B cell (primary cell): Measurements from ENCODE around the gene IQCM. TPM values are rescaled to one million over a fixed set of nuclear protein-coding genes. Genes with fewer than 3 reads are reported as not detected.

Experiments
- ATAC-seq: fragments of 200-7000 bp; cut with Tn5 transposase; one replicate; pipeline ENCODE4 v1.10.0; 2021; ENCODE audit warnings: low read depth, mild to moderate bottlenecking, moderate number of reproducible peaks, moderate library complexity
- CTCF ChIA-PET: fragments of 350-600 bp; sonication (Branson Sonifier 250); formaldehyde crosslinking; loops from one replicate; lab custom pipeline; 2021; ENCODE audit warnings: antibody characterized with exemption, inconsistent platforms; lab: Charles Lee
- POLR2A ChIA-PET: fragments of 350-600 bp; sonication (Branson Sonifier 250); formaldehyde crosslinking; loops from one replicate; lab custom pipeline; 2021; ENCODE audit warnings: antibody characterized with exemption; lab: Charles Lee
- DNase-seq: peaks from one replicate; pipeline ENCODE4 v3.0.0; 2013
- H2AFZ ChIP-seq: 2 replicates; pipeline ENCODE4 v1.6.1; 2012; ENCODE audit warnings: mild to moderate bottlenecking, low read depth, low read length; ENCODE audit not compliant: insufficient read depth, poor library complexity, severe bottlenecking
- H3K27ac ChIP-seq, 2 donors: 1 replicate in 1 of 2; 2 replicates in 1 of 2; pipeline ENCODE4 v1.5.1; 2012 to 2013; ENCODE audit warnings: low read length in 2 of 2, mild to moderate bottlenecking in 2 of 2, moderate library complexity in 1 of 2
- H3K27me3 ChIP-seq, 4 experiments: fragments of 200-600 bp in 1 of 4; sonication (generic) in 1 of 4; replicated peaks in 1 of 4; 1 replicate in 2 of 4; 2 replicates in 2 of 4; pipeline versions ENCODE4 v1.6.1 to v1.7.0; 2013 to 2016; ENCODE audit warnings: low read length in 3 of 4, mild to moderate bottlenecking in 2 of 4, mixed read lengths in 1 of 4, moderate library complexity in 1 of 4; ENCODE audit not compliant: insufficient read depth in 4 of 4, control insufficient read depth in 3 of 4; ENCODE audit errors: control extremely low read depth in 1 of 4
- H3K36me3 ChIP-seq, 2 experiments: replicated peaks in 1 of 2; 1 replicate in 1 of 2; 2 replicates in 1 of 2; pipeline versions ENCODE4 v1.6.1 to v1.7.1; 2013; ENCODE audit warnings: low read length in 1 of 2; ENCODE audit not compliant: insufficient read depth in 2 of 2, control insufficient read depth in 1 of 2; ENCODE audit errors: control extremely low read depth in 1 of 2, extremely low read depth in 1 of 2
- H3K4me1 ChIP-seq, 2 donors: fragments of 200-600 bp in 1 of 2; sonication (generic) in 1 of 2; 1 replicate in 1 of 2; 2 replicates in 1 of 2; pipeline versions ENCODE4 v1.5.1 to v1.6.1; 2013 to 2017; ENCODE audit warnings: low read length in 2 of 2; ENCODE audit not compliant: control insufficient read depth in 2 of 2, insufficient read depth in 2 of 2
- H3K4me2 ChIP-seq: replicated peaks from 2 replicates; pipeline ENCODE3; 2012; ENCODE audit warnings: mild to moderate bottlenecking, low read depth, low read length; ENCODE audit not compliant: poor library complexity, severe bottlenecking
- H3K4me3 ChIP-seq, 5 experiments: fragments of 200-600 bp in 1 of 5; sonication (generic) in 1 of 5; 1 replicate in 3 of 5; 2 replicates in 2 of 5; pipeline versions ENCODE4 v1.5.1 to v1.7.0; 2011 to 2016; ENCODE audit warnings: low read length in 4 of 5, mild to moderate bottlenecking in 4 of 5, low read depth in 2 of 5, control low read depth in 1 of 5, moderate library complexity in 1 of 5; ENCODE audit not compliant: insufficient read depth in 1 of 5; ENCODE audit errors: control extremely low read depth in 1 of 5, extremely low read depth in 1 of 5
- H3K79me2 ChIP-seq: fragments of 200-600 bp; sonication (generic); one replicate; pipeline ENCODE4 v1.6.0; 2016; ENCODE audit warnings: low read length; ENCODE audit not compliant: control insufficient read depth, insufficient read depth
- H3K9ac ChIP-seq: fragments of 200-600 bp; sonication (generic); 2 replicates; pipeline ENCODE4 v1.6.1; 2017; ENCODE audit warnings: mild to moderate bottlenecking, low read length, moderate library complexity
- H3K9me3 ChIP-seq, 3 donors: one replicate each; pipeline versions ENCODE4 v1.6.1 to v1.7.1; 2013; ENCODE audit warnings: low read length in 2 of 3; ENCODE audit not compliant: control insufficient read depth in 2 of 3, insufficient read depth in 1 of 3; ENCODE audit errors: control extremely low read depth in 1 of 3
- H4K20me1 ChIP-seq: 2 replicates; pipeline ENCODE4 v1.6.0; 2012; ENCODE audit warnings: mild to moderate bottlenecking, low read length; ENCODE audit not compliant: insufficient read depth, control insufficient read depth, poor library complexity, severe bottlenecking
- H3K27ac Mint-ChIP-seq: one replicate; pipeline ENCODE4 v1.8.0; 2021; ENCODE audit warnings: mixed read lengths
- H3K27me3 Mint-ChIP-seq: one replicate; pipeline ENCODE4 v1.8.0; 2021; ENCODE audit warnings: mixed read lengths
- H3K4me1 Mint-ChIP-seq: one replicate; pipeline ENCODE4 v1.8.0; 2021; ENCODE audit warnings: mixed read lengths
- H3K4me3 Mint-ChIP-seq: one replicate; pipeline ENCODE4 v1.8.0; 2021; ENCODE audit warnings: mixed read lengths
- H3K9me3 Mint-ChIP-seq: one replicate; pipeline ENCODE4 v1.8.0; 2022; ENCODE audit warnings: mixed read lengths; ENCODE audit not compliant: insufficient read depth
- CTCF ChIP-seq: fragments of 200-600 bp; IDR thresholded peaks from one replicate; pipeline ENCODE4 v1.8.0; 2022; ENCODE audit warnings: antibody characterized with exemption, mild to moderate bottlenecking
- EZH2 ChIP-seq: IDR thresholded peaks from 2 replicates; pipeline ENCODE4 v1.6.1; 2012; ENCODE audit warnings: borderline replicate concordance, low read depth, mild to moderate bottlenecking, moderate library complexity, low read length; ENCODE audit not compliant: insufficient read depth, poor library complexity, severe bottlenecking
- WGBS: methylation state at CpG from one replicate; pipeline ENCODE4 v1.1.5; 2013; ENCODE audit warnings: missing lambda C conversion rate; ENCODE audit not compliant: insufficient coverage; 5-methylcytosine and 5-hydroxymethylcytosine counted together
- intact Hi-C: fragments of 100-400 bp; cut with micrococcal nuclease; formaldehyde crosslinking; loops from one replicate; pipeline ENCODE4 v1.10.0; 2022
- polyA plus RNA-seq: library from polyadenylated mRNA; depleted of rRNA; stranded (reverse); fragments of >200 nt; gene quantifications from 2 replicates; pipeline ENCODE4 v1.2.3, GENCODE V29; 2012
- total RNA-seq, 2 donors: library from RNA; stranded (reverse); fragments of 120-200 nt in 1 of 2; gene quantifications; 1 replicate in 1 of 2; 2 replicates in 1 of 2; pipeline versions ENCODE4 v1.2.3 to v1.2.4, GENCODE V29; 2013 to 2022

The IQCM gene
- total and polyA plus RNA-seq, 2 donors (not counting 1 experiment from before 2014, with no cell fraction given), result not detected

DNA sequence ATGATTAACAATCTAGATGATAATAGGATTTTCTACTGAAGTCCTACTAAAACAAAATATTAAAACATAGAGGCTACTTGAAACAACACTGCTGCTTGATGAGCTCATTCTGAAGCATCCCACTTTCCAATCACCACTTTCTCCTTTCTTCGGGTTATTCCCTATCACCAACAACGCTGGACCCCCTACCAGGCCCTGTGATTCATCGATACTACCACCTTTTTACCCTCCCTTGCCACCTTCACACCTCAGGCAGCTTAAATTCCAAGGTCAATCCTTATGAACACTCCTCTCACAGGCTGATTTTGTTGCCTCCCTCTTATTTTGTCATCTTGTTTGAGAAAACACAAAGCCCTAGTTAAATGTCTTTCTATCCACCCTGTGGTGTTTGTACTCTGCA, 102.6 kb downstream of the IQCM start:
- peaks cover 0 to 17% (median 0%) of the 10 kb centered on the region in 3 donors for H3K9me3 ChIP-seq
- ATAC-seq (no peak), DNase-seq (no peak)
- no peak overlapping the region for H3K9ac ChIP-seq
- H3K4me1 ChIP-seq, result no peaks in the 10 kb centered on the region
- H4K20me1 ChIP-seq, result no peaks in the 10 kb centered on the region
- no peak overlapping the region for H3K4me2 ChIP-seq
- ChIA-PET CTCF (no interaction called here), POLR2A (no interaction called here)
- Mint-ChIP-seq H3K4me3 (no peak overlapping the region), H3K27me3 (no peaks in the 10 kb centered on the region), H3K9me3 (no peaks in the 10 kb centered on the region), H3K27ac (no peak overlapping the region), H3K4me1 (no peaks in the 10 kb centered on the region)
- H3K36me3 ChIP-seq, result no peaks in the 10 kb centered on the region
- no peaks in the 10 kb centered on the region for H3K27me3 ChIP-seq
- no peaks in the 10 kb centered on the region for H3K79me2 ChIP-seq
- intact Hi-C loops, result no loop called here
- no peak overlapping the region for H3K4me3 ChIP-seq
- no peak for TF ChIP-seq CTCF
- no peak for TF ChIP-seq EZH2
- no peak overlapping the region for H2AFZ ChIP-seq
- WGBS, result 58% methylated on average over 3 of the region's 3 CpGs
- no peak overlapping the region for H3K27ac ChIP-seq

GRCh38 chr4:149711593-149712365, 103.9 kb downstream of the IQCM start:
- Histone ChIP-seq H3K9ac (no peak overlapping the region), H3K9me3 (peaks cover 0 to 17% (median 0%) of the 10 kb centered on the region in 3 donors), H4K20me1 (no peaks in the 10 kb centered on the region), H3K36me3 (no peaks in the 10 kb centered on the region), H3K4me2 (no peak overlapping the region), H3K79me2 (no peaks in the 10 kb centered on the region), H3K27ac (no peak overlapping the region), H2AFZ (no peak overlapping the region), H3K27me3 (no peaks in the 10 kb centered on the region), H3K4me3 (no peak overlapping the region), H3K4me1 (no peaks in the 10 kb centered on the region)
- WGBS, result no CpG with 5 or more reads among the region's 2 CpGs
- no peaks in the 10 kb centered on the region for H3K4me1 Mint-ChIP-seq
- intact Hi-C loops, result no loop called here
- H3K9me3 Mint-ChIP-seq, result no peaks in the 10 kb centered on the region
- ATAC-seq (no peak), DNase-seq (no peak)
- no peak for TF ChIP-seq CTCF
- no peak for TF ChIP-seq EZH2
- H3K27ac Mint-ChIP-seq, result no peak overlapping the region
- H3K27me3 Mint-ChIP-seq, result no peaks in the 10 kb centered on the region
- POLR2A ChIA-PET, result no interaction called here
- CTCF ChIA-PET, result no interaction called here
- no peak overlapping the region for H3K4me3 Mint-ChIP-seq
